ENCODE data around the gene RAB11FIP4. TPM values are rescaled to one million over a fixed set of nuclear protein-coding genes. Genes with fewer than 3 reads are reported as not detected.

The RAB11FIP4 gene
- total and polyA plus RNA-seq, 9 of the 15 experiments (the other 6 are each of a cell fraction or from before 2014, with no cell fraction given), result 0.62 to 16.6 (median 8.9) TPM

DNA sequence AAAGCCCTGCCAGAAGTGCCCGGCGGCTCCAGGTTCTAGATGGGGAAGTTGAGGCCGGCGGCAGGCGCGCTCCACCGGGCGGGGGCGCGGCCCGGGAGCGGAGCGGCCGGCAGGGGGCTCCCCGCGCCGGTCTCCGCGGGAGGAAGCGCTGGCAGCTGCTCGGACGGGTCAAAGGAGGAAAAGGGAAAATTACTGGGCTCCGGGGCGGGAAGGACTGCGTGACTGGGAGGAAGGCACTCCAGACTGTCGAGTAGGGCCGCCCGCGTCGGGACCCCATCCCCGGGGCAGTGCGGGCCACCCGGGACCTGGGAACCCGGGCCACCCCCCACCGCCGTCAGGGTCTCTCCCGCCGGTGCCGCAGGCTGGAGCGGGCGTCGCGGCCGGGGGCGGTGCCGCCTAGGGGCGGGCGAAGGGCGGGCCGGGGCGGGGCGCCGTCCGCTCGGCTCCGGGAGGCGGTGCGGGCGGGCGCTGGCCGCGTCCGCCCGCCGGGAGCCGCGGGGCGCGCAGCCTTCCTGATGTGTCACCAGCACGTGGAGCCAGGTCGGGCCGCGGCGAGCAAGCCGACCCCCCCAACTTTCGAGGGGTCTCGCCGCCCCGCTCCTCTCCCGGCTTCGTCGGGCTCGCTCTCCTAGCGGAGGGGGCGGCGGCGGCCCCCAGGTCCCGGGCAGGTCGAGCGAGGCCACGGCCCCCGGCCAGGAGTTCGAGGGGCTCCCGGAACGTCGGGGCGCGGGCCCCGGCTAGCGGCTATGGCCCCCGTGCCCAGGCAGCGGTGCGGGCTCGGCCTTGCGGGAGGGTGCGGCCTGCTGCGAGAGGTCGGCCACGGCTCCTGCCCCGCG lies 167.5 kb downstream of the RAB11FIP4 start (continued):
- no peak for TF ChIP-seq ZNF589 (CRISPR knock-in tag; IDR thresholded peaks at IDR 0.05; ENCODE audit: low read depth)
- TF ChIP-seq GATAD2B (IDR thresholded peaks at IDR 0.05; ENCODE audit: borderline replicate concordance), result 0 out of 2 replicates have a peak, but pooled peaks have one; percentile 53
- TF ChIP-seq RB1 (IDR thresholded peaks at IDR 0.05; ENCODE audit: low read depth), result peak; percentile 85
- TF ChIP-seq, protein P1, sequence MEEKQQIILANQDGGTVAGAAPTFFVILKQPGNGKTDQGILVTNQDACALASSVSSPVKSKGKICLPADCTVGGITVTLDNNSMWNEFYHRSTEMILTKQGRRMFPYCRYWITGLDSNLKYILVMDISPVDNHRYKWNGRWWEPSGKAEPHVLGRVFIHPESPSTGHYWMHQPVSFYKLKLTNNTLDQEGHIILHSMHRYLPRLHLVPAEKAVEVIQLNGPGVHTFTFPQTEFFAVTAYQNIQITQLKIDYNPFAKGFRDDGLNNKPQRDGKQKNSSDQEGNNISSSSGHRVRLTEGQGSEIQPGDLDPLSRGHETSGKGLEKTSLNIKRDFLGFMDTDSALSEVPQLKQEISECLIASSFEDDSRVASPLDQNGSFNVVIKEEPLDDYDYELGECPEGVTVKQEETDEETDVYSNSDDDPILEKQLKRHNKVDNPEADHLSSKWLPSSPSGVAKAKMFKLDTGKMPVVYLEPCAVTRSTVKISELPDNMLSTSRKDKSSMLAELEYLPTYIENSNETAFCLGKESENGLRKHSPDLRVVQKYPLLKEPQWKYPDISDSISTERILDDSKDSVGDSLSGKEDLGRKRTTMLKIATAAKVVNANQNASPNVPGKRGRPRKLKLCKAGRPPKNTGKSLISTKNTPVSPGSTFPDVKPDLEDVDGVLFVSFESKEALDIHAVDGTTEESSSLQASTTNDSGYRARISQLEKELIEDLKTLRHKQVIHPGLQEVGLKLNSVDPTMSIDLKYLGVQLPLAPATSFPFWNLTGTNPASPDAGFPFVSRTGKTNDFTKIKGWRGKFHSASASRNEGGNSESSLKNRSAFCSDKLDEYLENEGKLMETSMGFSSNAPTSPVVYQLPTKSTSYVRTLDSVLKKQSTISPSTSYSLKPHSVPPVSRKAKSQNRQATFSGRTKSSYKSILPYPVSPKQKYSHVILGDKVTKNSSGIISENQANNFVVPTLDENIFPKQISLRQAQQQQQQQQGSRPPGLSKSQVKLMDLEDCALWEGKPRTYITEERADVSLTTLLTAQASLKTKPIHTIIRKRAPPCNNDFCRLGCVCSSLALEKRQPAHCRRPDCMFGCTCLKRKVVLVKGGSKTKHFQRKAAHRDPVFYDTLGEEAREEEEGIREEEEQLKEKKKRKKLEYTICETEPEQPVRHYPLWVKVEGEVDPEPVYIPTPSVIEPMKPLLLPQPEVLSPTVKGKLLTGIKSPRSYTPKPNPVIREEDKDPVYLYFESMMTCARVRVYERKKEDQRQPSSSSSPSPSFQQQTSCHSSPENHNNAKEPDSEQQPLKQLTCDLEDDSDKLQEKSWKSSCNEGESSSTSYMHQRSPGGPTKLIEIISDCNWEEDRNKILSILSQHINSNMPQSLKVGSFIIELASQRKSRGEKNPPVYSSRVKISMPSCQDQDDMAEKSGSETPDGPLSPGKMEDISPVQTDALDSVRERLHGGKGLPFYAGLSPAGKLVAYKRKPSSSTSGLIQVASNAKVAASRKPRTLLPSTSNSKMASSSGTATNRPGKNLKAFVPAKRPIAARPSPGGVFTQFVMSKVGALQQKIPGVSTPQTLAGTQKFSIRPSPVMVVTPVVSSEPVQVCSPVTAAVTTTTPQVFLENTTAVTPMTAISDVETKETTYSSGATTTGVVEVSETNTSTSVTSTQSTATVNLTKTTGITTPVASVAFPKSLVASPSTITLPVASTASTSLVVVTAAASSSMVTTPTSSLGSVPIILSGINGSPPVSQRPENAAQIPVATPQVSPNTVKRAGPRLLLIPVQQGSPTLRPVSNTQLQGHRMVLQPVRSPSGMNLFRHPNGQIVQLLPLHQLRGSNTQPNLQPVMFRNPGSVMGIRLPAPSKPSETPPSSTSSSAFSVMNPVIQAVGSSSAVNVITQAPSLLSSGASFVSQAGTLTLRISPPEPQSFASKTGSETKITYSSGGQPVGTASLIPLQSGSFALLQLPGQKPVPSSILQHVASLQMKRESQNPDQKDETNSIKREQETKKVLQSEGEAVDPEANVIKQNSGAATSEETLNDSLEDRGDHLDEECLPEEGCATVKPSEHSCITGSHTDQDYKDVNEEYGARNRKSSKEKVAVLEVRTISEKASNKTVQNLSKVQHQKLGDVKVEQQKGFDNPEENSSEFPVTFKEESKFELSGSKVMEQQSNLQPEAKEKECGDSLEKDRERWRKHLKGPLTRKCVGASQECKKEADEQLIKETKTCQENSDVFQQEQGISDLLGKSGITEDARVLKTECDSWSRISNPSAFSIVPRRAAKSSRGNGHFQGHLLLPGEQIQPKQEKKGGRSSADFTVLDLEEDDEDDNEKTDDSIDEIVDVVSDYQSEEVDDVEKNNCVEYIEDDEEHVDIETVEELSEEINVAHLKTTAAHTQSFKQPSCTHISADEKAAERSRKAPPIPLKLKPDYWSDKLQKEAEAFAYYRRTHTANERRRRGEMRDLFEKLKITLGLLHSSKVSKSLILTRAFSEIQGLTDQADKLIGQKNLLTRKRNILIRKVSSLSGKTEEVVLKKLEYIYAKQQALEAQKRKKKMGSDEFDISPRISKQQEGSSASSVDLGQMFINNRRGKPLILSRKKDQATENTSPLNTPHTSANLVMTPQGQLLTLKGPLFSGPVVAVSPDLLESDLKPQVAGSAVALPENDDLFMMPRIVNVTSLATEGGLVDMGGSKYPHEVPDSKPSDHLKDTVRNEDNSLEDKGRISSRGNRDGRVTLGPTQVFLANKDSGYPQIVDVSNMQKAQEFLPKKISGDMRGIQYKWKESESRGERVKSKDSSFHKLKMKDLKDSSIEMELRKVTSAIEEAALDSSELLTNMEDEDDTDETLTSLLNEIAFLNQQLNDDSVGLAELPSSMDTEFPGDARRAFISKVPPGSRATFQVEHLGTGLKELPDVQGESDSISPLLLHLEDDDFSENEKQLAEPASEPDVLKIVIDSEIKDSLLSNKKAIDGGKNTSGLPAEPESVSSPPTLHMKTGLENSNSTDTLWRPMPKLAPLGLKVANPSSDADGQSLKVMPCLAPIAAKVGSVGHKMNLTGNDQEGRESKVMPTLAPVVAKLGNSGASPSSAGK (IDR thresholded peaks at IDR 0.05), result peak; percentile 97
- TF ChIP-seq, protein P2, sequence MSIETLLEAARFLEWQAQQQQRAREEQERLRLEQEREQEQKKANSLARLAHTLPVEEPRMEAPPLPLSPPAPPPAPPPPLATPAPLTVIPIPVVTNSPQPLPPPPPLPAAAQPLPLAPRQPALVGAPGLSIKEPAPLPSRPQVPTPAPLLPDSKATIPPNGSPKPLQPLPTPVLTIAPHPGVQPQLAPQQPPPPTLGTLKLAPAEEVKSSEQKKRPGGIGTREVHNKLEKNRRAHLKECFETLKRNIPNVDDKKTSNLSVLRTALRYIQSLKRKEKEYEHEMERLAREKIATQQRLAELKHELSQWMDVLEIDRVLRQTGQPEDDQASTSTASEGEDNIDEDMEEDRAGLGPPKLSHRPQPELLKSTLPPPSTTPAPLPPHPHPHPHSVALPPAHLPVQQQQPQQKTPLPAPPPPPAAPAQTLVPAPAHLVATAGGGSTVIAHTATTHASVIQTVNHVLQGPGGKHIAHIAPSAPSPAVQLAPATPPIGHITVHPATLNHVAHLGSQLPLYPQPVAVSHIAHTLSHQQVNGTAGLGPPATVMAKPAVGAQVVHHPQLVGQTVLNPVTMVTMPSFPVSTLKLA (conservative IDR thresholded peaks at IDR 0.05), result peak in 1 of 2 experiments; percentile 44; a peak in 1 of 4 replicates
- TF ChIP-seq L3MBTL2 (IDR thresholded peaks at IDR 0.05), result peak; percentile 100
- TF ChIP-seq, protein P3, sequence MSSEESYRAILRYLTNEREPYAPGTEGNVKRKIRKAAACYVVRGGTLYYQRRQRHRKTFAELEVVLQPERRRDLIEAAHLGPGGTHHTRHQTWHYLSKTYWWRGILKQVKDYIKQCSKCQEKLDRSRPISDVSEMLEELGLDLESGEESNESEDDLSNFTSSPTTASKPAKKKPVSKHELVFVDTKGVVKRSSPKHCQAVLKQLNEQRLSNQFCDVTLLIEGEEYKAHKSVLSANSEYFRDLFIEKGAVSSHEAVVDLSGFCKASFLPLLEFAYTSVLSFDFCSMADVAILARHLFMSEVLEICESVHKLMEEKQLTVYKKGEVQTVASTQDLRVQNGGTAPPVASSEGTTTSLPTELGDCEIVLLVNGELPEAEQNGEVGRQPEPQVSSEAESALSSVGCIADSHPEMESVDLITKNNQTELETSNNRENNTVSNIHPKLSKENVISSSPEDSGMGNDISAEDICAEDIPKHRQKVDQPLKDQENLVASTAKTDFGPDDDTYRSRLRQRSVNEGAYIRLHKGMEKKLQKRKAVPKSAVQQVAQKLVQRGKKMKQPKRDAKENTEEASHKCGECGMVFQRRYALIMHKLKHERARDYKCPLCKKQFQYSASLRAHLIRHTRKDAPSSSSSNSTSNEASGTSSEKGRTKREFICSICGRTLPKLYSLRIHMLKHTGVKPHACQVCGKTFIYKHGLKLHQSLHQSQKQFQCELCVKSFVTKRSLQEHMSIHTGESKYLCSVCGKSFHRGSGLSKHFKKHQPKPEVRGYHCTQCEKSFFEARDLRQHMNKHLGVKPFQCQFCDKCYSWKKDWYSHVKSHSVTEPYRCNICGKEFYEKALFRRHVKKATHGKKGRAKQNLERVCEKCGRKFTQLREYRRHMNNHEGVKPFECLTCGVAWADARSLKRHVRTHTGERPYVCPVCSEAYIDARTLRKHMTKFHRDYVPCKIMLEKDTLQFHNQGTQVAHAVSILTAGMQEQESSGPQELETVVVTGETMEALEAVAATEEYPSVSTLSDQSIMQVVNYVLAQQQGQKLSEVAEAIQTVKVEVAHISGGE (CRISPR knock-in tag; IDR thresholded peaks at IDR 0.05), result peak in 1 of 3 experiments; percentile 29; a peak in 1 of 6 replicates
- no peak for TF ChIP-seq CEBPB (tag; IDR thresholded peaks at IDR 0.05)
- TF ChIP-seq RBFOX2 (IDR thresholded peaks at IDR 0.05; ENCODE audit: low read depth, low read length), result peak; percentile 55

Data from K562 (cell line).